Activated effector memory CD4-positive, alpha-beta T cell treated with anti-CD3 and anti-CD28 coated beads, Interleukin-2, amount 50 U/mL, for 16 hours (primary cell): ENCODE measurements around the gene CMC2.

Experiments used
- DNase-seq: peaks from one replicate; pipeline ENCODE4 v3.0.0-alpha.2; 2020

Gene CMC2

DNA sequence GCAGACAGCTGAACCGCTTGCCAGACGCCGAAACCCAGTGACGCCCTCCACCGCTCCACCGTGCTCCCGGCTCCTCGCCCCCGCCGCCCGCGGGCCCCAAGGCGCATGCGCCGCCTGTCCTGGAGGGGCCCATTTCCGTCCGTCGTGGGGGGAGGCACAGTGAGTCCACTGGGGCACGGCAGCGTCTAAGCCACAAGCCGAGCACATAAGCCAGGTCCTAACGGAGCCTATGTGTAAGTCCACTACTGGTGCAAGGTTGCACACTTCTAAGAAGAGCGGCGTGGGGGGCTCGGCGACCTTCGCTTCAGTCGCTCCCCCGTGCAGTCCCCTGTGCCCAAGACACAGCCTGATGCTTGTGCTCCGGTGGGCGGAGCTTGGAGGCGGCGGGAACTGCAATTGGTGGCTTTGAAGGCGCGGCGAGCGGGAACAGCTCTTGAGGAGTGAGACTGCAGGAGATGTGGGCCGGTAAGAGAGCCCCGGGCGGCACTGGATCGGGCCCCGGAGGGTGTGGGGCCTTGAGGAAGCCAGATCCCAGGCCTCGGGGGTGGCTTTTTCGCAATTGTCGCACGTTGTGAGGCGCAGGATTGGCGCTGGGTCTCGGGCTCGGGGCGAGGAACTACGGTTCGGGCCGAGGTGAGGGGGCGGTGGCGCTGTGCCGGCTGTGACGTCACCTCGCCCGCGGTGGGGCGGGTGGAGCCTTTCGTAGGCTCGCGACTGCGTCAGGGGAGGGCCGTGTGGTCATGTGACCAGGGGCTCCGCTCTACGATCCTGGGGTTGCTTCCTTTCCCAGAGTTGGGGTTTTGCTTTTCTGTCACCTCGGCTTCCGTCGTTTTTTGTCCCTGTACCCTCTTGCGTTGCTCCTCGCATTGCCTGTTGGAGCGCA is at the start of gene CMC2, which contains the start of gene CENPN:
TSS of gene CMC2 (minus strand) at position 73 of the 883 bp plus-strand sequence. CDS start 9,491 bp downstream, outside the sequence.
TSS of gene CENPN (plus strand) at position 402 of the 883 bp plus-strand sequence. CDS start 4,726 bp downstream, outside the sequence.
- DNase-seq, result peak; percentile 99

- no peak for DNase-seq
Observed at GRCh38 chr16:81053761-81054160, 47.1 kb upstream of the CMC2 start.

DNA sequence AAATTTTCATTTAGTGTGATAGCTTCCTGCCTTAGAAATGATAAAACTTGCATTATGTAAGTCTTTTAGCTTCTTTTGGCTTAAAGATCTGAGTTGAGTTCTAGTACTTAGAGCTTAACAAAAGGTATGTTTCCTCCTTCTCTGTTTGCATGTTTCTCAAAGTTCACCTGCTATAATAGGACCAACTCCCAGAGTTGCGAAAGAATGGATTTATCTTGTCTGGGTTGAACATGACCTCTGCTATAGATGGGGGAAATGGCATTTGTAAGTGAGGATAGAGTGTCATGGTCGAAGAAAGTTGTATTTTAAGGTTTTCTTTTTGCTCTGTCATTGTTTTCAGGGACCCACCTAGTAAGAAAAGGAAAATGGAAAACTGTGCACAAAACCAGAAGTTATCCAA is 36.1 kb upstream of the CMC2 start:
- DNase-seq, result no peak

DNA sequence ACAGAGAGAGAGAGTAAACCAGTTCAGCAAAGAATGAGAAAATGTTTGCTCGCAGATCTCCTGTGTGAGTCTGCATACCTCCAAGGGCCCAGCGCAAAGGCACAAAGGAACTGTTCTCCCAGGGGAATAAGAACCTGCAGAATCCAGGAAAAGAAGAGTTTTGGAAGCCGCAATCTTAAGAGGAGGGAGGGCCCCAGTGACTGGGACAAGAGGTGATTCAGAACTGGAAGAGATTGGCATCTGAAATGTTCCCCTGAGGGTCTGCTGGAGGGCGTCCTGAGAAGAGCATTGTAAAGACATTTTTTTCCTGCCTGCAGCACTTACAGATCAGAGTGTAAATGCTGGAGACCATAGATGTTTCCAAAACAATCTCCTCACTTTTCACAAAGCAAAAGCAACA is 35.0 kb upstream of the CMC2 start:
- DNase-seq, result no peak

DNA sequence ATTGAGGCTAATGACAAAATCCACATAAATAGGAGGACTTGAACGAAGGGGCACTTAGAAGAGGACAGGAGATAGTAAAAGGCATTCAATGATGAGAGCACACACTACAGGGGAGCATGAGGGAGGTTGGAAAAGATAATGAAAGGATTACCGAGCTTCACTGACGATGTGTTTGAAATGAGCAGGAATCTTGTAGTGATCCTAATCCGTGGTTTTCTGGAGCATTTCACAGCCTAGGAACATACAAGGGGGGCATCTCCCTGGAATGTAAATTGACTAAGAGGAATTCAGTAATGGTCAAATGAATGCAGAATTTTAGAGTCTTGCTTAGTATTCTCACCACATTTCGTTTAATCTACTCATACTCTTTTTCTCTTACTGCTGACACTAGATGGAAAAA is 34.2 kb upstream of the CMC2 start:
- DNase-seq, result no peak

DNA sequence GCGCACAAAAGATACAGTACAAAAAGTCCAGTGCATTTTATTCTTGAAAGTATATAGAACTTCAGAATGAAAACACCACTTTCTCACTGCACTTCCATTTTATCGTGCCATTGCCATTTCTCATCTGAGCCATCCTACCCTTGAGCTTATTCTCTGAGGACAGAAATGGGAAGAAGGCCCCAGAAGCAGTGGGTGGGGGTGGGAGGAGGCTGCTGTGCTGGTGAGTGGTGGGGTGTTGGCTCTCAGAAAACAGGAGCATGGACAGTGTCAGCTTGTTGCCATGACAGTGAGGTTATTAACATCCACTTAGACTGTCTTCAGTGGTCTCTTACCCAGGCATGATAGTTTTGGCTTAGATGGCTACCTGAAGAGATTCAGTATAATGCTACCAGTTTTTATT is 33.4 kb upstream of the CMC2 start:
- no peak for DNase-seq

GRCh38 chr16:81036751-81037350 is 30.2 kb upstream of the CMC2 start:
- no peak for DNase-seq

DNA sequence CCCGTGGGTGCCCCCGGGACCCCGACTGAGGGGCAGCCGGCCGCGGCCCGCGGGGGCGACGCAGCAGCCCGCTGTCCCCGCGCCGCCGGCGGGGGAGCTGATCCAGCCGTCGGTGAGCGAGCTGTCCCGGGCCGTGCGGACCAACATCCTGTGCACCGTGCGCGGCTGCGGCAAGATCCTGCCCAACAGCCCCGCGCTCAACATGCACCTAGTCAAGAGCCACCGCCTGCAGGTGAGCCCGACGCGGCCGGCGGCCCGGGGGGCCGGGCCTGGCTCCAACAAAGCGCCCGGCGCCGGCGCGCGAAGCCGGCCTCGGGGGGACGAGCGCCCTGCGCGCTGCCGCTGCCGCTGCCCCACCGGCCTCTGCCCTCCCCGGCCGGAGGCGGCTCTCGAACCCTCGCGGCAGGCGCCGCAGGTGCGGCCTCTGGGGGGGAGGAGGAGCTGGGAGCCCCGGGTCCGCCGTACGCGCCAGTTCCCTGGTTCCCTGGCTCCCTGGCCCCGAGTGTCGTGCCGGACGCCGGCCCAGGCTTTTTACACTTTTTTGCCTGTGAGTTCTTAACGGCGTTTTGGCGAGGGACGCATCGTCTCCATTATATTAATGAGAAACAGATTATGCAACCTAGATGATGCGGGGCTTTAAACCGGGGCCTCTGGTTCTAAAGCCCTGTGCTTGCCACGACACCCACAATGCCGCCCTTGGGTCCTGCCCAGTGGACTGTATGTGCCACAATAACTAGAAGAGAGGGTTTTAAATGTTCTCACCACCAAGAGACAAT is 29.5 kb upstream of the CMC2 start:
- DNase-seq, result no peak

DNA sequence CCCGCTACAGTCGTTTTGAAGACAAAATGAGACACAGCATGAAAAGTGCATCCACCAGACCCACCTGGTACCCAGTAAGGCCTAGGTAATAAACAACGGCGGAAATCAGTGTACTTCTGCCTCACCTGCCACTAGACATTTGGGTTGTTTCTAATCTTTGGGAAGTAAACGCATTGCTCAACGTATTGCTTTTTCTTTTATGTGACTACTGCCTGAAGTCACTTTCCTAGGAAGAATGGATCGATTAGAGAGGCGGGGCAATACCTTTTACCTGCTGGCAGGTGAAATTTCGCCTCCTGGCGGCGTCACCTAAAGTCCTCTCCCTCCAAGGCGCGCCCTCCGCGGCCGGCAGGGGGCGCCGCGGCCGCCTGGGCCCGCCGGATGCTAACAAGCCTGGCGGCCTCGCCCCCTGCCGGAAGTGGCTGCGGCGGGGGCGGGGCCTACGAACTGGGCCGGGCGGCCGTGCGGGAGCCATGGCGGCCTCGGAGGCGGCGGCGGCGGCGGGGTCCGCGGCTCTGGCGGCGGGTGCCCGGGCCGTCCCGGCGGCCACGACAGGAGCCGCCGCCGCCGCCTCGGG is 28.8 kb upstream of the CMC2 start, which contains the start of gene ATMIN:
TSS of gene ATMIN (plus strand) at position 445 of the 577 bp plus-strand sequence. CDS start at position 474, 29 bp downstream.
- DNase-seq, result peak; percentile 96

DNA sequence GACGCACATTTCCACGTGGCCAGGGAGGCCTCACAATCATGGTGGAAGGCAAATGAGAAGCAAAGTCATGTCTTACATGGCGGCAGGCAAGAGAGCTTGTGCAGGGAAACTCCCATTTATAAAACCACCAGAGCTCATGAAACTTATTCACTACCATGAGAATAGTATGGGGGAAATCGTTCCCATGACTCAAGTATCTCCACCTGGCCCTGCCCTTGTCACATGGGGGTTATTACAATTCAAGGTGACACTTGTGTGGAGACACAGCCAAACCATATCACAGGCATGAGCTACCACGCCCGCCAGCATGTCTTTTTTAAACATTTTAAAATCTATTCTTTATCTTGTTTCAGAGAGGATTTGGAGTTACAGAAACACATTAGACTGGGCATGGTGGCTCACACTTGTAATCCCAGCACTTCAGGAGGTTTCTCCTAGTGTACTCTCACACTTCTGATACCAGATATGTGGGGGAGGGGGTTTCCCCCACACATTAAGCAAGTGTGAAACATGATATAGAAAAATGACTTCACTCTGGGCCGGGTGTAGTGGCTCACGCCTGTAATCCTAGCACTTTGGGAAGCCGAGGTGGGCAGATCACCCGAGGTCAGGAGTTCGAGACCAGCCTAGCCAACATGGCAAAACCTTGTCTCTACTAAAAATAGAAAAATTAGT is 23.4 kb upstream of the CMC2 start:
- DNase-seq, result no peak

GRCh38 chr16:81026429-81026828 is 19.7 kb upstream of the CMC2 start:
- no peak for DNase-seq

DNA sequence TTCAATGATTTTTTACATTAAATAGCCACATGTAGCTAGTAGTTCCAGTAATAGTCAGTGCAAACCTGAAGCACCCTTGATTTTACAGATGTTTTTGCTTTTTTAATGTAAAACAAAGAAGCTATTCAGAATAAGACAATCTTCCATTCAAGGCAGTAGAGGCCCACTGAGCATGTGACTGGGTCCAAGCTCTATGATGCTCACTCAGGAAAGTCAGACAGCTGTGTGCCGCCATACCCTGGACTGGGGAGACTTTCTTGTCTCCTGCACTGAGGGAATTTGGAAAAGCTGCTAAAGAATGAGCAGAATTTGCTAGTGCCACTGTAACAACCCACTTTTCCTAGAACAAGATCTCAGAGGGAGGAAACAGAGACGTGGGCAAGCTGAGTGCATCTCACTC is 11.8 kb upstream of the CMC2 start:
- DNase-seq, result no peak

GRCh38 chr16:81014672-81015071 is 8.0 kb upstream of the CMC2 start:
- DNase-seq, result no peak

GRCh38 chr16:81012974-81013373 is 6.3 kb upstream of the CMC2 start:
- no peak for DNase-seq

DNA sequence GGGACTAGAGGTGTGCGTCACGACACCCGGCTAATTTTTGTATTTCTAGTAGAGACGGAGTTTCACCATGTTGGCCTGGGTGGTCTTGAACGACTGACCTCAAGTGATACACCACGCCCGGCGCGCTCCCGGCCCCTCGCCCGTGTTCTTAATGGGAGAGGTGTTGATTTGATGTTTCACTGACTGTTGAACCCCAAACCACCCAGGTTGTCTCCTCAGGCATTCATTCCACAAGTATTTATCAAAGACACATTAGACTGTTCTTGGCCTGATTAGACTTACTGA is 1.8 kb upstream of the CMC2 start:
- no peak for DNase-seq

DNA sequence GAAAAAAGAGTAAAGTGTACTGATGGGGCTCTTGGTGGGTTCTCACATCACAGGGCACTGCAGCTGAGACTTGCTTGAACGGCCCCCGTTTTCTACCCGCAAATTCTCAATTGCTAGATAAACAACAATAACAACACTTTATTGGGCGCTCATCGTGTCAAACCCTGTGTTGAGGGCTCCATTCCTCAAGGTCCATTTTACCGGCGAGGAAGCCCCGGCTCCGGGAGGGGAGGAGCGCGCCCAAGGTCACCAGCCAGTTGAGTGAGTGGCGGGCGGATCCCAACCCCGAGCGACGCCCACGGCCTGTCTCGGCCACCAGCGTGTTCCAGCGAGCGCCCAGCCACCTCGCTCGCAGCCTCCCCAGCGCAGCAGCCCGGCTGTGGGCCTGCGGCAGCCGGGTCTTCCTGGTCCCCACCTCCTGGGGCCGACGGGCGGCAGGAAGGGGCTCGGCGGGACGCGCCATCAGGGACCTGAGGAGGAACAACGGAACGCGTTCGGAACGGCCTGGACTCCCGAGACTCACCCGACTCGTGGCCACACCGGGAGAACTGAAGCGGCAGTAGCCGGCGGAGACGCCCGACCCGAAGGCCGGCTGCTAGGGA is 373 bp downstream of the CMC2 start:
- DNase-seq, result peak; percentile 91

DNA sequence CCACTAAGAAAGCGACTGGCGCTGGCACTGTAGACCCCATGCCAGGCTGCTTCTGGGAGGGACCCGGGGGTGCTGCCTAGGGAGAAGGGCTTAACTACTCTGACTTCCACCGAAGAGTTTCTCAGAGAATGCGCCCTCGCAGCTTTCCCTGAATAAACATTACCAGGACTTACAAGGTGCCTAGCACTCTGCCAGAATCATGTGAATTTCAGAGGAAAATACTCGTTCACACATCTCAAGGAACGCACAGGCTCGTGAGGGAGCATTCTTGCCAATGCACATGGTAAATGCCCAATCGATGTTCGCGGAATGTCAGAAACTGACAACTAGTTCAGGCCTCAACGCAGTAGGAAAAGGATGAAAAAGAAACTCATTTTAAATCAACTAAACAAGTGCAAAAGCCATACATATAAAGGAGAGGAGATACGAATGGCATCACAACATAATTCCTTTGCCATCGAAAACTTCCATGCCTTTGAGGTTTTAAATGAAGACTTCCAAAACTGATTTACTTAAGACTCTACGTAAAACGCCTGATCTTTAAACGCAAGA is 999 bp downstream of the CMC2 start:
- DNase-seq, result no peak

DNA sequence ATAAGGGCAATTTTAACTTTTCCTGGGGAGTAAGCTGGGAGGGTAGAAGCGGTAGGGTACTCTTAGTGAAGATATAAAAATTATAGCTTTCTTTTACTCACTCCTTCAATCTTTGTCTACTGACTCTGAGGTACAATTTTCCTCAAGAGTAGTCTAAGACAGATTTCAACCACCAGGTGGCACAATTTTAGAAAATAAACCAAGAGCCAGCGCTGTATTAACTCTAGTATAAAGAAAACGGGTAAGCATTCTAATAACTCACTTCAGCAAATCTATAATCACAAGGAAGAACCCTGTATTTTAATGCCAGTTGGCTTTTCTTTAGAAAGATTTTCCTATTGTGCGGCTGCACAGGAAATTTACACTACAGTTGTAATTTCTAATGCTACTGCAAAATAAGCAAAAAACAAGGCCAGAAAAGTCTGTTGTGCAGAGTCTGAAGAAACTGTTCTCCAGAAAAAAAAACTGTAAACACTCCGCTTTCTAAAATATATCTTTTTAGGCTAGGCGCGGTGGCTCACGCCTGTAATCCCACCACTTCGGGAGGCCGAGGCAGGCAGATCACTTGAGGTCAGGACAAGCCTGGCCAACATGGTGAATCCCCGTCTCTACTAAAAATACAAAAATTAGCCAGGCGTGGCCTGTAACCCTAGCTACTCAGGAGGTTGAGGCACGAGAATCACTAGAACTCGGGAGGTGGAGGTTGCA is 1.9 kb downstream of the CMC2 start:
- DNase-seq, result no peak

DNA sequence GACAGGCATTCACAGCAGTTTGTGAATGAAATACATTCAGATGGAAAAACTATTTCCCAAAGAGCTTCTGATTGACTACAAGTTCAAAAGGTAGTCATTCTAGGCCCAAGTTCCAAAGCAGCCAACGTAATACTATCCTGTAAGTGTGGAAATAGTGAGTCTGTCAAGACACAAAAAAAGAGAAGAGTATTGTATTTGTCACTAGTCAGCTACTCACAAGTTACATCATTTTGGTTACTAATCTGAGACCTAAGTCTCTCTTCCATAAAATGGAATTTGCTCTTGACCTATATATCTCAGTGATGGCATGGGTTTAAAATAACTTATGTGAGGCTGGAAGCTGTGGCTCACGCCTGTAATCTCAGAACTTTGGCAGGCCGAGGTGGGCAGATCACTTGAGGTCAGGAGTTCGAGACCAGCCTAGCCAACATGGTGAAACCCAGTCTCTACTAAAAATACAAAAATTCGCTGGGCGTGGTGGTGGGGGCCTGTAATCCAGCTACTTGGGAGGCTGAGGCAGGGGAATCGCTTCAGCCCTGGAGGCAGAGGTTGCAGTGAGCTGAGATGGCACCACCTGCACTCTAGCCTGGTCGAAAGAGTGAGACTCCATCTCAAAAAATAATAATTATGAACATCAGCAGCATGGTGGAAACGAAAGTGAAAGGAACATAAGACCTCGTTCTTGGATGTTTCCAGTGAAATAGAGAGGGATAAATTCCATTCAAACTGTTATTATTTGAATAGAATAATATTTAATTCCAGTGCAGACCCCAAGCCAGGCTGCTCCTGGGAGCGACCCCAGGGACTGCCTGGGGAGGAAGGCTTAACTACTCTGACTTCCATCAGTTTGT is 2.9 kb downstream of the CMC2 start:
- DNase-seq, result no peak

DNA sequence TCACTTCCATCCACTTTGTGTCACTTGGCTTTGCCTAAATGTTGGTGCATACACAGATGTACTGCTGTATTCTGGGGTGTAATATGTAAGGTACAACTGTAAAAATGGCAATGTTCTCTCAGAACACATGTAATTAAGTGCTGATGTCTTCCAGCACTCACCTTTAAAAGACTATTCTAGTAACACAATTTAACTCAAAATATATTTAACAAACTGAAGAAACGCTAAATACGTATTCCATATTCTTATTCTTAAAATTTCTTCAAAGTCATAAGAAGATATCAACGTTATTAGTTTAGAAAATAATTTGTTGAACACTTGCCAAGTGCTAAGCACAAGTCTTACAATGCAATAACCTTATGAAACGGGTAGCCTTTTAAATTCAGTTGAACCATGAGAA is 3.6 kb downstream of the CMC2 start:
- DNase-seq, result no peak
